Measurements from ENCODE around the gene ACTL9.
"Not testable (repeated sequence)": the region's sequence is repeated elsewhere in the genome, so short reads cannot be mapped to it uniquely, and the experiment has no call there.

Gene ACTL9

GRCh38 chr19:8698433-8699063 is at the start of gene ACTL9:
Gene ACTL9 (minus strand): TSS chr19:8698795. CDS start chr19:8698701, 94 bp downstream.
- DNase-seq: no peak

GRCh38 chr19:8739291-8740065 is 40.9 kb upstream of the ACTL9 start:
- not testable (repeated sequence) for DNase-seq

- no peak for DNase-seq
Measured at GRCh38 chr19:8738377-8738776, 39.8 kb upstream of the ACTL9 start.

- no peak for DNase-seq
Measured at GRCh38 chr19:8731428-8732169, 33.0 kb upstream of the ACTL9 start.

GRCh38 chr19:8724276-8724675 is 25.7 kb upstream of the ACTL9 start:
- DNase-seq: no peak

GRCh38 chr19:8722032-8722431 is 23.4 kb upstream of the ACTL9 start:
- no peak for DNase-seq

- no peak for DNase-seq
Measured at GRCh38 chr19:8721334-8721733, 22.7 kb upstream of the ACTL9 start, which contains the start of gene OR2Z1. Gene OR2Z1 (plus strand): TSS chr19:8721634. CDS start chr19:8731029, 9,395 bp downstream.

- DNase-seq: not testable (repeated sequence)
Measured at GRCh38 chr19:8710337-8710736, 11.7 kb upstream of the ACTL9 start.

- DNase-seq: no peak
Measured at GRCh38 chr19:8705742-8706141, 7.1 kb upstream of the ACTL9 start.

GRCh38 chr19:8705304-8705703 is 6.7 kb upstream of the ACTL9 start:
- not testable (repeated sequence) for DNase-seq

GRCh38 chr19:8703223-8703622 is 4.6 kb upstream of the ACTL9 start:
- no peak for DNase-seq

- DNase-seq: no peak
Measured at GRCh38 chr19:8702350-8702749, 3.8 kb upstream of the ACTL9 start.

GRCh38 chr19:8700956-8701355 is 2.4 kb upstream of the ACTL9 start:
- no peak for DNase-seq

- no peak for DNase-seq
Measured at GRCh38 chr19:8699908-8700307, 1.3 kb upstream of the ACTL9 start.

GRCh38 chr19:8697671-8698432 is 743 bp downstream of the ACTL9 start:
- no peak for DNase-seq

- DNase-seq: no peak
Measured at GRCh38 chr19:8696993-8697392, 1.6 kb downstream of the ACTL9 start.

- DNase-seq: no peak
Measured at GRCh38 chr19:8695911-8696310, 2.7 kb downstream of the ACTL9 start.

GRCh38 chr19:8695501-8695900 is 3.1 kb downstream of the ACTL9 start:
- no peak for DNase-seq

GRCh38 chr19:8690753-8691539 is 7.6 kb downstream of the ACTL9 start:
- DNase-seq: no peak

- no peak for DNase-seq
Measured at GRCh38 chr19:8688930-8689329, 9.7 kb downstream of the ACTL9 start.

- DNase-seq: no peak
Measured at GRCh38 chr19:8686549-8686948, 12.0 kb downstream of the ACTL9 start.

All from fibroblast of skin of right quadriceps (primary cell).